EL (cell line): ENCODE data around the gene DOC2A.
"Not testable (repeated sequence)": the region's sequence is repeated elsewhere in the genome, so short reads cannot be mapped to it uniquely, and the experiment has no call there.

ENCODE experiments used
- DNase-seq: peaks from one replicate; pipeline ENCODE4 v3.0.0-alpha.2; 2016

DOC2A gene

DNA sequence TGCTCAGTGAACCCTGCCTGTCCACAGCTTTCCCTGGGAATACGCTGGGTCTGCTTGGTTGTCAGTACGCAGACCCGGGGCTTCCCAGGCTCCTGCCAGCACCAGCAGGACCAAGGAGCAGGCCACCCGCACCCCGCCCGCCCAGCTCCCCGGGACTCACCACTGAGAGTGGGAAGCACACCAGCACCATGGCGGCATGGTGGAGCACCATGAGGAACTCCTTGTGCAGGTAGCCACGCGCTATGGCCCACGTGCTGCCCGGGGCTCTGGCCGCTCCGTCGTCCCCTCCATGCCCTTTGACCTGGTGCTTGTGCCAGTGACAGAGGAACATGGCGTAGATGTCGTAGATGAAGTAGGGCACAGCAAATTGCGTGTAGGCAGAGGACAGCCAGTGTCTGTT is 15.6 kb upstream of the DOC2A start:
- no peak for DNase-seq

GRCh38 chr16:30025574-30025973 is 14.7 kb upstream of the DOC2A start:
- no peak for DNase-seq

- DNase-seq, result no peak
These were observed 14.3 kb upstream of the DOC2A start for GRCh38 chr16:30025156-30025555.

DNA sequence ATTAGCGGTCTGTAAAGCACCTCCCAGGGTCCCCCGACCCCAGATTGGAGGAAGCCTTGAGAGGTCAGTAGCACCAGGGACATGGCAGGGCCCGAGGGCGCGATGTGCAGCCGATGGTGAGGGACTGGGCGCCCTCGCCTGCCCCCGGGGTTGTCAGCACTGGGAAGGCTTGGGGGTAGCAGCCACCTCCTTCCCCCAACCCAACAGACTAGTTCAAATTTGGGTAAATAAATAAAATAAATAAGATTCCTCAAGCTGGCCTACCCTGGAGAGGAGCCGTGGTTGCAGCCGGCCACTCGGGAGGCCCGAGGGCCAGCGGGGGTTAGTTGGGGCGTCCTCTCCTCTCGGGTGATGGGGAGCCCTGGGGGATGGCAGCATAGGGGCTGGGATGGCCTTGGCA is 13.6 kb upstream of the DOC2A start:
- no peak for DNase-seq

GRCh38 chr16:30023586-30023985 is 12.8 kb upstream of the DOC2A start:
- no peak for DNase-seq

- DNase-seq, result no peak
These were observed 12.1 kb upstream of the DOC2A start, which contains the start of gene C16orf92 for GRCh38 chr16:30022887-30023286. TSS of gene C16orf92 (plus strand) at chr16:30023198. CDS start at chr16:30023341, 143 bp downstream.

GRCh38 chr16:30018731-30019158 is 7.9 kb upstream of the DOC2A start:
- peak; percentile 6 for DNase-seq

DNA sequence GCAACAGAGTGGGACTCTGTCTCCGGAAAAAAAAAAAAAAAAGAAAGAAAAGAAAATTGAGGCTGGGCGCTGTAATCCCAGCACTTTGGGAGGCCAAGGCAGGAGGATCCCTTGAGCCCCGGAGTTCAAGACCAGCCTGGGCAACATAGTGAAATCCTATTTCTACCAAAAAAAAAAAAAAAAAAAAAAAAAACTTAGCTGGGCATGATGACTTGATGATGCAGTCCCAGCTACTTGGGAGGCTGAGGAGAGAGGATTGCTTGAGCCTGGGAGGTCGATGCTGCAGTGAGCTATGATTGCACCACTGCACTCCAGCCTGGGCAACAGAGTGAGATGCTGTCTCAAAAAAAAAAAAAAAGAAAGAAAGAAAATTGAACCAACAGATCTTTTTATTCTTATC is 7.1 kb upstream of the DOC2A start:
- not testable (repeated sequence) for DNase-seq

- no peak for DNase-seq
These were observed 6.4 kb upstream of the DOC2A start for GRCh38 chr16:30017277-30017656.

DNA sequence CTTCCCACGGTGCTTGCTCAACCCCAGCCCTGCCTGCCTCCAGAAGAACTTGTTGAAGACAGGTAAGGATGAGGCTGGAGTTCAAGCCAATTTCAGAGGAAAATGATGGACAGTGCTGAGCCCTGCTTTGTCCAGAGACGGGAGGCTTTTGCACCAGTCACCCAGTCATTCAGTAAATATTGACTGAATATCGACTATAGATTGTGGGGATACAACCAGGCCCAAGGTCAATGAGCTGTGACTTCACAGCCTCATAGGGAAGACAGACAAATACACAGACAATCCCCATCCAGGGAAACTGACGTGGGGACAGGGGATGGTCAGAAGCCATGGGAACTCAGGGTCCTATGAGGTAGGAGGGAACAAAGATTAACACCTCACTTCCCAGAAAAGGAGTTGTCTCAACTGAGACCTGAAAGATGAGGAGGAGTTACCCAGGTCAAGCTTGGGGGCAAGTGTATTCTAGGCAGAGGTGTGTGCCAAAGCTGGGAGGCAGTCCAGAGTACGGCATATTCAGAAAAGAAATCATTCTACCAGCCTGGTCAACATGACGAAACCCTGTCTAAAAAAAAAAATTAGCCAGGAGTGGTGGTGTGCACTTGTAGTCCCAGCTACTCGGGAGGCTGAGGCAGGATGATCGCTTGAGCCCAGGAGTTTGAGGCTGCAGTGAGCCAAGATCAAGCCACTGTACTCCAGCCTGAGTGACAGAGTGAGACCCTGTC is 5.9 kb upstream of the DOC2A start:
- DNase-seq, result no peak

DNA sequence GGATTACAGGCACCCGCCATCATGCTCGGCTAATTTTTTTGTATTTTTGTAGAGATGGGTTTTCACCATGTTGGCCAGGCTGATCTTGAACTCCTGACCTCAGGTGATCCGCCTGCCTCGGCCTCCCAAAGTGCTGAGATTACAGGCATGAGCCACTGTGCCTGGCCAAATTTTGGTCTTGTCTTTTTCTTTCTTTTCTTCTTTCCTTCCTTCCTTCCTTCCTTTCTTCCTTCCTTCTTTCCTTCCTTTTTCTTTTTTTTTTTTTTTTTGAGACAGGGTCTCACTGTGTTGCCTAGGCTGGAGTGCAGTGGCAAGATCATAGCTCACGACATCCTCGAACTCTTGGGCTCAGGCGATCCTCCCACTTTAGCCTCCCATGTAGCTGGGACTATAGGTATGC is 4.6 kb upstream of the DOC2A start:
- not testable (repeated sequence) for DNase-seq

GRCh38 chr16:30012598-30012997 is 1.8 kb upstream of the DOC2A start:
- DNase-seq, result not testable (repeated sequence)

GRCh38 chr16:30011714-30012504 is 1.1 kb upstream of the DOC2A start:
- no peak for DNase-seq

DNA sequence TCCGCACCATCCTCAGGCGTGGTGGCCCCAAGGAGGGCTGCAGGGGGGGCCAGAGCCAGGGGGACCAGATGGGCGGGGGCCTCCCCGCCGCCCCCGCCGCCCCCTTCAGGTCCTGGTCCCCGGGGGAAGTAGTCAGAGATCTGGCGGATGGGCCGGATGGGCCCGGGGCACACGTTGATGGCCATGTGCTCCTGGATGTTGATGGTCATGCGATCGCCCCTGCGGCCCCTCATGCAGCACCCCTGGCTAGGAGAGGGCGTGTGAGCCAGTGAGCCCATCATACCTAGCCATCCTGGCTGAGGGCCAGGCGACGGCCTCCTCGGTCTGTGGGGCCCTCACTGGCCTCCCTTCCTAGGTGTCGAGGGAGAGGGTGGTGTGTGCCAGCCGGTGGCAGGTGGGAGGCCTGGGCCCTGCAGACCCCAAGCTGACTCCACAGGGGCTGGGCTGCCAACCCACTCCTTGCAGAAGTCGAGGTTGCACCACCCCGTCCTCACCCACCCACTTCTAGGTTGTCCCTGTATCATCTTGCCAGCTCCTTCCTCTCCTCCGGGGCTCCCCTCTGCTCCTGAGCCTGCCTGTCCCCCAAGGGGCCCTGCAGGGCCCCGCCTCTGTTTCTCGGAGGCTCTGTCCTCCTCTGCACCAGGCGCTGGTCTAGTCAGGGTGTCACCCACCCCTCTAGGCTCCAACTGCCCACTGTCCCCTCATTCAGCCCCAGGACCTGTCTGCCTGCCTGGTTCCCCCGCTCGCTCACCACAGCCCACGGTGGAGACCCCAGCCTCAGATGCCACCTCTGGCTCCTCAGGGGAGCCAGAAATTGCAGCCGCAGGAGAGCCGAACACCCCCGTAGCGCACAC is 610 bp downstream of the DOC2A start:
- DNase-seq, result no peak

- DNase-seq, result no peak
These were observed 1.6 kb downstream of the DOC2A start for GRCh38 chr16:30009085-30009862.

GRCh38 chr16:30007378-30007895 is 3.4 kb downstream of the DOC2A start:
- no peak for DNase-seq

DNA sequence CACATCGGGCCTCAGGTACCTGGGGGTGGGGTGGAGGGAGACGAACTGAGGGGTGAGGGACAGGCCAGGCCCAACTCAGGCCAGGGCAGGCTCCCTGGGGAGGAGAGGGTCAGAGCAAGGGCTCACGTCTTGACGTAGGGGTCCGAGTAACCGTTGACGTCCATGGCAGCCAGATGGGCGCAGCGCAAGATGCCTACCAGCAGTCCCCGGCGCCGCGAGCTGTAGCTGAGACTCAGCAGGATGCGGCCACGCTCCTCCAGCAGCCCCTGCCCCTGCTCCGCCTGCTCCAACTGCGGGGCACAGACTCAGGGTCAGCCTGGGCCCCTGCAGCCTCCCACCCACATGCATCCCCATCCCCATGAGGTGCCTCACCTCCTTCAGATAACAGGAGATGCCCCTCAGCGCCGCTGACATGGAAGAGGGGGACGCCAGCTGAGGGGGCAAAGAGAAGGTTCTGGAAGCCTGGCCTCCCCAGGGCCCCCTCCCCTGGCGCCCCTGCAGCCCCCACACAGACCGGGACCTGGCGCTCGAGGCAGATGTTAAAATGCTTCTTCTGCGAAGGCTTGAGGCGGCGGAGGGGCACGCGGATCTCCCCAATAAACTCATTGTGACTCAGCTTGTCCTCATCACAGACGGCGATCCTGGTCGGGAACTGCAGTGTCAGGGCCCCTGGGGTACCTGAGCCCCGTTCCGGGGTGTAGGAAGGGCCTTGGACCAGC is 4.0 kb downstream of the DOC2A start:
- no peak for DNase-seq

GRCh38 chr16:30006095-30006473 is 4.7 kb downstream of the DOC2A start:
- no peak for DNase-seq

DNA sequence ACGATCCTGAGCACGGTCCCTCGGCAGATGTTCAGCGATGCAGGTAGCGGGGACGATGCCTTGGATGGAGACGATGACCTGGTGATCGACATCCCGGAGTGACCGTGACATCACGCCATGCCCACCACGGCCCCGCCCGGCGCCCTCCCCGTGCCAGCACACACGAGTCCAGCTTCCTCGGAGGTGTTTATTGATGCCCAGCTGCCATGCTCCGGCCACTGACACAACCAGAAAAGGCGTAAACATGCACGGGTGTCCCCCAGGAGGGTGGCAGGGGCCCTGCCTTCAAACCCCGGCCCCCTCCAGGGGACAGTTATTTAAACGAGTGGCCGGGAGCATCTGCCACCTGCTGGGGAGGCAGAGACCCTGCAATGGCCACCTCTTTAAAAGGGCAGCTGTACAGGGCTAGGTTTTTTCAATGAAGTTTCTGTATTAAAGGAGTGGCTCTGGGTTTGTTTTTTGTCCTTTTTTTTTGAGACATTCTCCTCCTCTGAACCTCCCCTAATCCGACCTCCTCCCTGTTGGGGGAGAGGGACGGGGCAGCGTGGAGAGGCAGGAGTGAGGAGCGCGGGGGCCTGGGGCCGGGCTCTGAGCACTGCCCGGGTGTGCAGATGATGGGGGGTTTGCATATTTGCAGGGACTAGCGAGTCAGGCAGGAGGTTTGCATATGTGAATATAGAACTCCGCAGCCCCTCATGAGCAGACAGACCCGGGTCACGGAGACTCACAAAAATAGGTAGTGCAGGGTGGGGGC is 5.3 kb downstream of the DOC2A start:
- DNase-seq, result peak; percentile 35

DNA sequence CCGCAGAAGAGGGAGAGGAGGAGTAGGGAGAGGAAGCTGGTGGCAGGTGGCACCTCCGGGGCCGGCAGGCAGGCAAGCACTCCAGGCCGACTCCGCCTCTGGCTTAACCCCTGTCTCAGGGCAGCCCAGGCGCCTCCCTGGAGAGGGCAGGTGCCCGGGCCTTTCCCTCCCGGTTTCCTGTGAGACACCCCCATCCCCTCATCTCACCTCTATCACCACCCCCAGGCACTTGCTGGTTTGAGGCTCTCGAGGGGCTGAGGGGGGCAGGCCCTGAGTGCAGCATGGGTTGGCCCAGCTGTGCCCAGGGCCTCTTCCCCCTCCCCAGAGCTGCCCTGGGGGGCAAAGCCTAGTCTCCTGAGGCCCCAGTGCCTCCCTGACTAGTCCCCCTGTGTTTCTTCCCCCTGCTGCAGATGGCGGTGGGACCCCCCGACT is 6.0 kb downstream of the DOC2A start:
- DNase-seq, result no peak

DNA sequence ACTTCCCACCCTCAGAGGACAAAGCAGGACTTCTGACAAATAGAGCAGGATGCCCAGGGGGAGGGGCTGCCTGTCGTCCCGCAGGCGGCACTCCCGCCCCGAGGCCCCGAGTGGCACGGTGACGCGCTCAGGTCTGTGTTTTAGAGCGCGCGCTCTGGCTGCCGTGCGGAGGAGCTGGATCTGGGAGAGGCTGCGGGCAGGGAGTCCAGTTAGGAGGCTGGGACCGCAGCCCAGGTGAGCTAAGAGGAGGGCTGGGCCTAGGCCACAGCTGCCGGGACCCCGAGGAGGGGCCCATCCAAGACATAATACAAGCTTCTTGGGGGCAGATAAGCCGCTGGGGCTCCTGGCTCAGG is 6.4 kb downstream of the DOC2A start:
- DNase-seq, result no peak
